ENCODE measurements around the gene TFAP2D.

TFAP2D gene

DNA sequence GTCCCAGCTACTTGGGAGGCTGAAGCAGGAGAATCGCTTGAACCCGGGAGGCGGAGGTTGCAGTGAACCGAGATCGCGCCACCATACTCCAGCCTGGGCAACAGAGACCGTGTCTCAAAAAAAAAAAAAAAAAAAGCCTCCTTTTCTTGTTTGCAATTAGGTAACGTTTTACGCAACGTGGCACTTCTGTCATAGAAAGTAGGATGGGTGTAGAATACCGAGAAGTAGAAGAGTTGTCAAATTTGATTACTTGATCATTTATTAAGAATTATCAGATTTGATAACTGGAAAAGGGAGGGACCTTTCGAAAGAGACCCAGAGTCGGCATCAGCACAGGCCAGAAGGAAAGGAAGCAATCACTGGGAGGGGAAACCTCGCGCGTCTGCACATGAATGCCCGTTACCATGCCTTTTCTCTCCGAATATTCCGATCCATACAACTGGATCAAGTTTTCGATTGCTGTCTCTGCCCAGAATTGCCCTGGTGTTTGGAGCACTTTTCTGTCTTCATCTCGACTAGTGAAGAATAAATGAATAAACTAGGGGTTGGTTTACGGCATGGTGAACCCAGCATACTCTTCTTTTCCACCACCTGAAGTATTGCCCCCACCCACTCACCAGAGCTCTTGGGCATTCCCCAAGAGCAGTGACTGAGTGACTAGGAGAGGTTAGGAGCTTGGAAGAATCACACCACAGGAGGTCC, 4.5 kb upstream of the TFAP2D start:
- H3K36me3 ChIP-seq (ENCODE audit: control insufficient read depth, insufficient read depth, low read length), result no peaks in the 10 kb centered on the region
- peaks cover 12% of the 10 kb centered on the region for H3K4me1 ChIP-seq (ENCODE audit: control insufficient read depth, insufficient read depth, low read length)
- H3K27me3 ChIP-seq (ENCODE audit: control insufficient read depth, insufficient read depth, low read length), result peaks cover 100% of the 10 kb centered on the region
- H3K4me3 ChIP-seq (ENCODE audit: low read depth, low read length), result no peak overlapping the region
- H3K9ac ChIP-seq (ENCODE audit: low read depth, low read length), result no peak overlapping the region
- H3K9me3 ChIP-seq (ENCODE audit: control insufficient read depth, insufficient read depth, low read length), result no peaks in the 10 kb centered on the region

DNA sequence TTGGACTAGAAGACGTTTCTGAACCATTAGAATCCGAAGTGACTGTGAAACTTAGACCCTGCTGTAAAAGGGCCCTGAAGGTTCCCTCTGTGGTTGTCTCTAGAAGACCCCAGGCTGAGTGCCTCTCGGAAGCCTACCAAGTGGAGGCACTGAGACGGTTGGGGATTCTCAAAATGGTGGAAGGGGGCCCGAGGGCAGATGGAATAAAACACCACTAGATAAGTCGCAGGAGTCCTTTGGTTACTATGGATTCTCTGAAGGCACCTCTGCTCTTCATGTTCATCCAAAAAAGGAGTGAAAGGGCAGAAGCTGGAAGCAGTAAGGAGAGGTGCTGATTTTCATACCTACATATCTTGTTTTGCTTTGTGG, 4.0 kb upstream of the TFAP2D start:
- Histone ChIP-seq H3K36me3 (ENCODE audit: control insufficient read depth, insufficient read depth, low read length) (no peaks in the 10 kb centered on the region), H3K9ac (ENCODE audit: low read depth, low read length) (no peak overlapping the region), H3K9me3 (ENCODE audit: control insufficient read depth, insufficient read depth, low read length) (no peaks in the 10 kb centered on the region), H3K4me3 (ENCODE audit: low read depth, low read length) (peak overlapping the region; percentile 3), H3K27me3 (ENCODE audit: control insufficient read depth, insufficient read depth, low read length) (peaks cover 100% of the 10 kb centered on the region), H3K4me1 (ENCODE audit: control insufficient read depth, insufficient read depth, low read length) (peaks cover 12% of the 10 kb centered on the region)

DNA sequence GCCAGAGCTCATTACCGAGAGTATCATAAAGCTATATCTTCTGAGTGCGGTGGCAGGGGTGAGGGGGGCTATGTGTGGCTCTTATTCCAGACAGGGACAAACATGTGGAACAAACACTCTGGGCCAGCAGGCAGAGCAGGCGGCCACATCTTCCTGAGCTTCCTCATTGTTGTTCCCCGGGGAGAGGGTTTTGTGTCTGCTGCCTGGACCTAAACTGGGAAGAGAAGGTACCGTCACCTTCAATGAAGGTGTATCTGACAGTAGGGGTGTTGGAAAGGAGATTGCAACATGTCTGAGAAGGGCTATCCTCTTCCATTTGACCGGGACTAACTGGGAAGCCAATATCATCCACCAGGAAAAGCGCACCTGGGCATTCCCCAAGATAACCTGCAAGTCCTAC, 1.6 kb upstream of the TFAP2D start:
- no peaks in the 10 kb centered on the region for H3K9me3 ChIP-seq (ENCODE audit: control insufficient read depth, insufficient read depth, low read length)
- no peak overlapping the region for H3K4me3 ChIP-seq (ENCODE audit: low read depth, low read length)
- H3K9ac ChIP-seq (ENCODE audit: low read depth, low read length), result no peak overlapping the region
- H3K36me3 ChIP-seq (ENCODE audit: control insufficient read depth, insufficient read depth, low read length), result no peaks in the 10 kb centered on the region
- peaks cover 100% of the 10 kb centered on the region for H3K27me3 ChIP-seq (ENCODE audit: control insufficient read depth, insufficient read depth, low read length)
- H3K4me1 ChIP-seq (ENCODE audit: control insufficient read depth, insufficient read depth, low read length), result peaks cover 12% of the 10 kb centered on the region

DNA sequence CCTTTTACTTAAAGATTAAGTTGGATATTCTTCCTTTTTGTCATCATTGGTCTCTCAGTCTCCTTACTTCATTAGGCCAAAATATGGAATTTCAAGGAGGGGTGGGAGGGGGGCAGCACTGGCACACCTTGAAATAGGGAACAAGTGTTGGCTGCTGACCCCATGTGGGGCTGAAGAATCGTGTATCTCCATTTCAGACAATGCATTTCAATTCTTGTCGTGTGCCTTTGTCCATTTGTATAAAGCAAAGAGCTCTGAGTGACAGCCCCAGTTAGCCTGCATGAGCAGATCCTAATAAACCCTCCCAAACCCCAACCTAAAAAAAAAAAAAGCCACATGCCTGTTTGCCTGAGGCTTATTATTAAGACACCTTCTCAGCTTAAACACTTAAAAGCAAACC, 1.0 kb upstream of the TFAP2D start:
- no peaks in the 10 kb centered on the region for H3K9me3 ChIP-seq (ENCODE audit: control insufficient read depth, insufficient read depth, low read length)
- H3K27me3 ChIP-seq (ENCODE audit: control insufficient read depth, insufficient read depth, low read length), result peaks cover 100% of the 10 kb centered on the region
- H3K4me1 ChIP-seq (ENCODE audit: control insufficient read depth, insufficient read depth, low read length), result peaks cover 9% of the 10 kb centered on the region
- H3K4me3 ChIP-seq (ENCODE audit: low read depth, low read length), result no peak overlapping the region
- no peak overlapping the region for H3K9ac ChIP-seq (ENCODE audit: low read depth, low read length)
- H3K36me3 ChIP-seq (ENCODE audit: control insufficient read depth, insufficient read depth, low read length), result no peaks in the 10 kb centered on the region

DNA sequence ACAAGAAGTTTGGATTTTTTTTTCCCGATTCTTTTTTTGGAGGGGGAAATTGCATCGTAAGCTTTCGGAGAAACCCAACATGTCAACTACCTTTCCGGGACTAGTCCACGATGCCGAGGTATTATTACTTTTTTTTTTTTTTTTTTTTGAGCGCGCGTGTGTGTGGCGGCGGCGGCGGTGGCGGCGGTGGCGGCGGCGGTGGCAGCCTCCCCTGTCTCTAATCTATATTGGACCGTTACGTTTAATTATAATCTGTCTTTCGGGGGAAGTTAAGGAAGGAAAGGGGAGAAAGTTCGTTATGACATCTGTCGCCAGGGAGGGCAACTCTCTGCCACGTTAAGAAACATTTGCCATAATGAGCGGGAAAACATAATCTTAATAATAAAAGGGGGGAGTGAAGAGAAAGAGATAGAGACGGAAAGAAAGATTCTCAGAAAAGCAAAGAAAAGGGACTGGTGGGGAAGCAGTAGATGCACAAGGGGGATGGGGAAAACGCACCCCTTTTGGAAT, 706 bp downstream of the TFAP2D start:
- no peaks in the 10 kb centered on the region for H3K36me3 ChIP-seq (ENCODE audit: control insufficient read depth, insufficient read depth, low read length)
- peaks cover 100% of the 10 kb centered on the region for H3K27me3 ChIP-seq (ENCODE audit: control insufficient read depth, insufficient read depth, low read length)
- H3K4me3 ChIP-seq (ENCODE audit: low read depth, low read length), result peak overlapping the region; percentile 59
- H3K9ac ChIP-seq (ENCODE audit: low read depth, low read length), result no peak overlapping the region
- H3K4me1 ChIP-seq (ENCODE audit: control insufficient read depth, insufficient read depth, low read length), result peaks cover 12% of the 10 kb centered on the region
- no peaks in the 10 kb centered on the region for H3K9me3 ChIP-seq (ENCODE audit: control insufficient read depth, insufficient read depth, low read length)

DNA sequence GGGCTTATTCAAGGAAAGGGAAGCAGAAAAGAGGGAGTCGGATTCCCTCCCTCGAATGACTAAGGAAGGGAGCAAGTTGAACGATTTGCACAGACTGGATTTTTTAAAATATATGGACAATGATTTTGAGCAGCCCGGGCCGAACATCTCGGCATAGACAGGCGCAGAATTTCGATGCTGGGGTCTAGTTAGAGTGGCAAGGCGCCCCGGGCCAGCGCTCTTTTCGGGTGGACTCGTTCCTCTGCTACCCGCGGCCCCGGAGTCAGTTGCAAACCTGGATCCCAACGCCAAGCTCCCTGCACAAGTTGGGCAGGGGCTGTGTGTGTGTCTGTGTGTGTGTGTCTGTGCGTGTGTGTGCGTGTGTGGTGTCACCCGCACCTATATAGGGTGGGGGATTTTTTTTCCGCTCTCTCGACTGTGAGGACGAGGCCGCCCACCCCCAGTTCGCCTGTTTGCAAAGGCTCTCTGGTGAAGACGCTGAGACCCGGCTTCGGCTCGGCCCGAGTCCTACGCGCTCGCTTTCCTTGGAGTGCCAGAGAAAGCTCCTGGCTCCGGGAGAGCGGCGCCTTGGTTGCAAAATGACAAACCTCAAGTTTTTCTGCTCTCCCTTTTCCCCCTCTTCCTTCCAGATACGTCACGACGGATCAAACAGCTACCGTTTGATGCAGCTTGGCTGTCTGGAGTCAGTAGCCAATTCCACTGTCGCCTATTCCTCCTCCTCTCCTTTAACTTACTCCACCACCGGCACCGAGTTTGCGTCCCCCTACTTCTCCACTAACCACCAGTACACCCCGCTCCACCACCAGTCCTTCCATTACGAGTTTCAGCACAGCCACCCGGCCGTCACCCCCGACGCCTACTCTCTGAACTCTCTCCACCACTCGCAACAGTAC, 1.4 kb downstream of the TFAP2D start:
- no peaks in the 10 kb centered on the region for H3K9me3 ChIP-seq (ENCODE audit: control insufficient read depth, insufficient read depth, low read length)
- H3K9ac ChIP-seq (ENCODE audit: low read depth, low read length), result no peak overlapping the region
- peaks cover 100% of the 10 kb centered on the region for H3K27me3 ChIP-seq (ENCODE audit: control insufficient read depth, insufficient read depth, low read length)
- peaks cover 12% of the 10 kb centered on the region for H3K4me1 ChIP-seq (ENCODE audit: control insufficient read depth, insufficient read depth, low read length)
- H3K4me3 ChIP-seq (ENCODE audit: low read depth, low read length), result peak overlapping the region; percentile 59
- H3K36me3 ChIP-seq (ENCODE audit: control insufficient read depth, insufficient read depth, low read length), result no peaks in the 10 kb centered on the region

DNA sequence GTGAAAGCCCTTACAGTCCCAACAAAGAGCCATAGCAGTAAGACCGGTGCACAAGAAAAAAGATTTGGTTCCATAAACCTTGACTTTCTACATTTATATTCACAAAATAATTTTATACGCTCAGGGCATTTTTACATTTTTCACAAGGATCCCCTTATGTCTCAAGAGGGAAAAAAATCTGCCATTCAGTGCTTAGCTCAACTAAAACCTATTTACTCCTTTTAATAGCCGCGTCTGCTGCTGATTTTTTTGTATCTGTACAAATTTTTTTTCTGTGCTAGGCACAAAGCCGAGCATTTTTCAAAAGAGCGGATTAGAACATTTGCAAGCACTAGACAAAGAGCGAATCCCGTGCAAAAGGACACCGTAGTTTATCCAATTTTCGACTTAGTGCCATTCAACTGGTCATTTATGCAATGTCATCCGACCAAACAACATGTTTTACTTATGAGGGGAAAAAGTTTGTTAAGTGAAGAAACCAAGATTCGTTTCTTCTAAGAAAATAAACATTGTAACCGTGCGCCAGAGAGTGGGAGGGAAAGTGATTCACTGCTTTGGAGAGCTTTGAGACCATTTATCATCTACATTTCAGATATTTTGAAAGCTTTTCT, 3.7 kb downstream of the TFAP2D start:
- Histone ChIP-seq H3K4me1 (ENCODE audit: control insufficient read depth, insufficient read depth, low read length) (peaks cover 10% of the 10 kb centered on the region), H3K4me3 (ENCODE audit: low read depth, low read length) (no peak overlapping the region), H3K9ac (ENCODE audit: low read depth, low read length) (no peak overlapping the region), H3K27me3 (ENCODE audit: control insufficient read depth, insufficient read depth, low read length) (peaks cover 100% of the 10 kb centered on the region), H3K36me3 (ENCODE audit: control insufficient read depth, insufficient read depth, low read length) (no peaks in the 10 kb centered on the region), H3K9me3 (ENCODE audit: control insufficient read depth, insufficient read depth, low read length) (no peaks in the 10 kb centered on the region)

DNA sequence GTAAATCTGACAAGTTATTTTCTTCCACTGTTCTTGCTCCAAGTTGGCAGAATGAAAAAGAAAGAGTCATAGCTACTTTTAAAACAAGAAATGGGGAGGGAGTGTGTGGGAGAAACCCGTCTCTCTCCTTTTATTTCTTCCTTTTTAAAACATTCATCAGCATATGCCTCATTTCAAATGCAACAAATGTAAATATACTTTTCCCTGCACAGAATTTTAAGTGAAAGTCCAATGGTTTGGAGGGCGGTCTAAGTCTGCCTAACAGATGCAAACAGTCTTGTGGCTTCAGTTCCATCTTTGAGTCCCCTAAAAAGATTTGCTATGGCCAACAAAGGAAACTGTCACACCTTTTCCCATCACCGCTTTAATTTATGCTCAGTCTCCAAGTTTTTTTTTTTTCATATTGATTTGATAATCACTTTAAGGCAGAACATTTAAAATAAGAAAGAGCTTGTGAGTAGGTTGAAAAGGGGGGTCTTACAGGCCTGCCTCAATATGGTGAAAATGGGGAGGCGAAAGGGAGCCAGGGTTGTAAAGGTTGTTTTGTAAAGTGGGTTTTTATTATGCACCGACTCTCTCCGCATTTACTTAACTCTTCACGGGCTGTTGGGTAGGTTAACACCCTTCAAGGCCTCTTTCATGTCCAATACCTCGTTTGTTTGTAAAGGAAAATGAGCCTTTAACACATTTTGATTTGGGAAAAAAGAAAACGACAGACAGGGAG, 4.6 kb downstream of the TFAP2D start:
- Histone ChIP-seq H3K4me1 (ENCODE audit: control insufficient read depth, insufficient read depth, low read length) (peaks cover 7% of the 10 kb centered on the region), H3K9ac (ENCODE audit: low read depth, low read length) (no peak overlapping the region), H3K4me3 (ENCODE audit: low read depth, low read length) (no peak overlapping the region), H3K36me3 (ENCODE audit: control insufficient read depth, insufficient read depth, low read length) (no peaks in the 10 kb centered on the region), H3K27me3 (ENCODE audit: control insufficient read depth, insufficient read depth, low read length) (peaks cover 100% of the 10 kb centered on the region), H3K9me3 (ENCODE audit: control insufficient read depth, insufficient read depth, low read length) (no peaks in the 10 kb centered on the region)

DNA sequence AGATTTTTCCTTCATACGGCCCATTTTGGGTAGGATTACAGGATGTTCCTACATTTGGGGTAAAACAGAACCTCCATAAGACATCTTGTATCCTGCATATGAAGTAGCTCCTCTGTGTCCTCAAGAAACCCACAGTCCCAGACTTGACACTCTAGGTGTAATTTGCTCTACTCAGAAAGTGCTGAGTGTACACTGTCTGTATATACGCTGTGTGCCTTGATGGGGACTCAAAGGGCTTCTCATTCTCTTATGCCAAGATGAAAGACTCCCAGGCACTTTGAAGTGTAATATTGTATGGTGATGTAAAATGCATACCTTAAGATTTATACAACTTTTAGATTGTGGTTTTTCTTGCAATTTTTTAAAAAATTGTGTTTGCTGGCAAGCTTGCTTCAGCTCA, 5.2 kb downstream of the TFAP2D start:
- Histone ChIP-seq H3K4me3 (ENCODE audit: low read depth, low read length) (no peak overlapping the region), H3K9ac (ENCODE audit: low read depth, low read length) (no peak overlapping the region), H3K4me1 (ENCODE audit: control insufficient read depth, insufficient read depth, low read length) (peaks cover 9% of the 10 kb centered on the region), H3K9me3 (ENCODE audit: control insufficient read depth, insufficient read depth, low read length) (no peaks in the 10 kb centered on the region), H3K36me3 (ENCODE audit: control insufficient read depth, insufficient read depth, low read length) (no peaks in the 10 kb centered on the region), H3K27me3 (ENCODE audit: control insufficient read depth, insufficient read depth, low read length) (peaks cover 100% of the 10 kb centered on the region)

DNA sequence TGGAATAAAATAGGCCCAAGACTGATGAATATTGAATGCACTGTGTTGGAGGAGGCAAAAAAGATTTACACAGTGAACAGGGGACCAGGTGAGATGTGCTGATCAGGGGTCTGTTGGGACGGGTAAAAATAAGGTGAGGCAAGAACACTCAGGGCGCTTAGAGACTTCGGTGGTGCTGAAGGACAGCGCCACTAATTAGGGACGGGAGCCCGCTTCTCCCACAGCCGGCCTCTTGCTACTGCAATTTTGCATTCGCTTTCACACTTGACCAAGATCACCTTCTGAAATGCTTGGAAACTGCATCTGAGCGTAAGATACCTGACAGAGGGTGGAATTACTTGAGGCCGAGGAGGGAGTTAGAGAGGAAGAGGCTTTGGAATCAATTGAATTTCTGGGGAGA, 7.3 kb downstream of the TFAP2D start:
- H3K4me1 ChIP-seq (ENCODE audit: control insufficient read depth, insufficient read depth, low read length), result peaks cover 12% of the 10 kb centered on the region
- H3K27me3 ChIP-seq (ENCODE audit: control insufficient read depth, insufficient read depth, low read length), result peaks cover 100% of the 10 kb centered on the region
- no peaks in the 10 kb centered on the region for H3K36me3 ChIP-seq (ENCODE audit: control insufficient read depth, insufficient read depth, low read length)
- H3K4me3 ChIP-seq (ENCODE audit: low read depth, low read length), result no peak overlapping the region
- H3K9me3 ChIP-seq (ENCODE audit: control insufficient read depth, insufficient read depth, low read length), result no peaks in the 10 kb centered on the region
- no peak overlapping the region for H3K9ac ChIP-seq (ENCODE audit: low read depth, low read length)

DNA sequence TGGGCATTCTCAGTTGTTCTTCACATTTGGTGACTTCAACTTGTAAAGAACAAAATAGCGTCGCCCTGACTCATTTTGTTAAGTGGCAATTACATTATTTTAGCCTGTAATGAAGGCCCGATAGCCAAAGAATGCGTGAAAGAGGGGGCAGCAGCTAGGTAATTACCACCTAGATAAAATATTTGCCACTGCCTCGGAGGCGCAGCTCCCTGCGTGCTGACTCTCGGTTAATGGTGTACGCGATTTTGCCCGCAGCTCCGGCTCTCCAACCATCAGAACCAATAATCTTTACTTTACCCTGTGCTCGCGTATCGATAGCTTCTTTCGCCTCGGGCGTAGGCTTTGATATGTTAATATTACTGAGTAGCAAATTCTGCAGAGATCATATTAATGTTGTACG, 8.7 kb downstream of the TFAP2D start:
- Histone ChIP-seq H3K4me1 (ENCODE audit: control insufficient read depth, insufficient read depth, low read length) (peaks cover 10% of the 10 kb centered on the region), H3K4me3 (ENCODE audit: low read depth, low read length) (no peak overlapping the region), H3K27me3 (ENCODE audit: control insufficient read depth, insufficient read depth, low read length) (peaks cover 100% of the 10 kb centered on the region), H3K36me3 (ENCODE audit: control insufficient read depth, insufficient read depth, low read length) (no peaks in the 10 kb centered on the region), H3K9me3 (ENCODE audit: control insufficient read depth, insufficient read depth, low read length) (no peaks in the 10 kb centered on the region), H3K9ac (ENCODE audit: low read depth, low read length) (no peak overlapping the region)
